ENCODE measurements around the gene TIMP1.

Gene TIMP1

GRCh38 chrX:47561659-47562151 lies 20.5 kb upstream of the TIMP1 start:
- H3K36me3 ChIP-seq = peaks cover 23% of the 10 kb centered on the region
- peaks cover 31% of the 10 kb centered on the region for H3K4me1 ChIP-seq
- peak overlapping the region; percentile 68 for H3K4me3 ChIP-seq
- H3K9me3 ChIP-seq = no peaks in the 10 kb centered on the region
- H3K9ac ChIP-seq = peak overlapping the region; percentile 83
- H3K4me2 ChIP-seq = peak overlapping the region; percentile 68
- TF ChIP-seq Cebpa-rat (IDR thresholded peaks at IDR 0.05) = no peak
- H3K27me3 ChIP-seq = peaks cover 15% of the 10 kb centered on the region; the same call in 1 of the 2 replicates
- peak overlapping the region; percentile 92; the same call in 1 of the 2 replicates for H3K27ac ChIP-seq
- peaks cover 46% of the 10 kb centered on the region for H4K20me1 ChIP-seq

DNA sequence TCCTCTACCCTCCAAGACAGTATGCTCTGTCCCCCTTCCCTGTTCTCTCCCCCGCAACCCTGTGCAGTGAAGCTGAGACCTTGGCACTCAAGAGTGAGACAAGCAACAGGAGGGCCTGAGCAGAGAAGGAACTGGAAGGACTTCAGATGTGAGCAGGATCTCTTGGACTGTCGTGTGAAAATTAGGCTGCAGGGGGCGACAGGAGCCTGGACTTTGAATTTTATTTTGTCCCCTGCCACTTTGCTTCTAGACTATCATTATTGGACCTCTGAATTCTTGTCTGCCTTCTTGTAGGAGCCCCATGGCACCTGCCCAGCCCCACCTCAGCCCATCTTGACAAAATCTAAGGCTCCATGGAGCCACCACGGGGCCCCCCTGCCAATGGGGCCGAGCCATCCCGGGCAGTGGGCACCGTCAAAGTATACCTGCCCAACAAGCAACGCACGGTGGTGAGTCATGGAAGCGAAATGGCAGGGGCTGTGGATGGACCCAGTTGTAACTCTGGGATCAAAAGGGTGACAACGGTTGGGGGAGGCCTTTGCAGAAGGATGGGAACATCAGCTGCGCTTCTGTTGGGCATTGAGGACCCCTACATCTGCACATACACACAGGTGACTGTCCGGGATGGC lies 19.5 kb upstream of the TIMP1 start:
- Histone ChIP-seq H3K4me3 (no peak overlapping the region), H3K4me1 (peaks cover 41% of the 10 kb centered on the region), H3K9me3 (no peaks in the 10 kb centered on the region), H3K36me3 (peaks cover 23% of the 10 kb centered on the region), H3K9ac (no peak overlapping the region), H3K27ac (no peak overlapping the region), H4K20me1 (peaks cover 57% of the 10 kb centered on the region), H3K4me2 (peak overlapping the region; percentile 68), H3K27me3 (0 out of 2 replicates have a peak, but pooled peaks cover 10% of the 10 kb centered on the region)
- TF ChIP-seq Cebpa-rat (IDR thresholded peaks at IDR 0.05) = no peak

GRCh38 chrX:47563801-47564315 lies 18.4 kb upstream of the TIMP1 start:
- Histone ChIP-seq H4K20me1 (peaks cover 66% of the 10 kb centered on the region), H3K4me2 (no peak overlapping the region), H3K4me1 (peaks cover 46% of the 10 kb centered on the region), H3K27ac (no peak overlapping the region), H3K27me3 (no peaks in the 10 kb centered on the region; the same call in 1 of the 2 replicates), H3K4me3 (no peak overlapping the region), H3K9me3 (no peaks in the 10 kb centered on the region), H3K36me3 (peaks cover 30% of the 10 kb centered on the region), H3K9ac (no peak overlapping the region)
- TF ChIP-seq Cebpa-rat (IDR thresholded peaks at IDR 0.05) = no peak

- no peak for TF ChIP-seq Cebpa-rat (IDR thresholded peaks at IDR 0.05)
- H3K36me3 ChIP-seq = peaks cover 37% of the 10 kb centered on the region
- H3K9me3 ChIP-seq = no peaks in the 10 kb centered on the region
- H3K27me3 ChIP-seq = no peaks in the 10 kb centered on the region; the same call in 1 of the 2 replicates
- H3K4me1 ChIP-seq = peaks cover 46% of the 10 kb centered on the region
- no peak overlapping the region for H3K4me3 ChIP-seq
- H3K4me2 ChIP-seq = no peak overlapping the region
- no peak overlapping the region for H3K9ac ChIP-seq
- H4K20me1 ChIP-seq = peaks cover 66% of the 10 kb centered on the region
- H3K27ac ChIP-seq = no peak overlapping the region
Observed at GRCh38 chrX:47564438-47565085, 17.7 kb upstream of the TIMP1 start.

- Histone ChIP-seq H4K20me1 (peaks cover 61% of the 10 kb centered on the region), H3K27me3 (no peaks in the 10 kb centered on the region; the same call in none of the 2 replicates), H3K9me3 (no peaks in the 10 kb centered on the region; the same call in 1 of the 2 replicates), H3K4me1 (peaks cover 49% of the 10 kb centered on the region), H3K36me3 (peaks cover 58% of the 10 kb centered on the region), H3K27ac (peak overlapping the region; percentile 48; the same call in 1 of the 2 replicates), H3K9ac (no peak overlapping the region), H3K4me3 (no peak overlapping the region), H3K4me2 (peak overlapping the region; percentile 70)
- TF ChIP-seq Cebpa-rat (IDR thresholded peaks at IDR 0.05) = no peak
Observed at GRCh38 chrX:47566841-47567240, 15.4 kb upstream of the TIMP1 start.

DNA sequence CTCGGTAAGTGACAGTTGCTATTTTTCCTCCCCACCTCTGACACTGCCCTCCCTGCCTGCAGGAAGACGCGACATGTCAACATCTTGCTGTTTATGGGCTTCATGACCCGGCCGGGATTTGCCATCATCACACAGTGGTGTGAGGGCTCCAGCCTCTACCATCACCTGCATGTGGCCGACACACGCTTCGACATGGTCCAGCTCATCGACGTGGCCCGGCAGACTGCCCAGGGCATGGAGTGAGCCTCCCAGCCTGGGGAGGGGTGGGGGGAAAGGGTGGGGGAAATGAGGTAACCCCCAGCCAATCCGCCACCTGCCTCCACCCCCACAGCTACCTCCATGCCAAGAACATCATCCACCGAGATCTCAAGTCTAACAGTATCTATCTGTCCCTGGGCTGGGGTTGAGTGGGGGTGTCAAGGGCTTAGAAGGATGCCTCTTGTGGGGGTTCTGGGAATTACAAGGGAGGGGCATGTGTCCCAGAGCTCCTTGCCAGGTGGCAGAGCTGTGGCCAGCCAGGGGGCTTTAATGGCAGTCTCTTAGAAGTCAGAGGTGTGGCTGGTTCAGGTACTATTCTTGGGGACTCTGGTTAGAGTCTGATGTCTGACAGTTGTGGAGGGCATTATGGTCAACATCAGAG lies 13.5 kb upstream of the TIMP1 start:
- no peaks in the 10 kb centered on the region; the same call in none of the 2 replicates for H3K27me3 ChIP-seq
- no peak overlapping the region for H3K4me2 ChIP-seq
- H3K4me3 ChIP-seq = no peak overlapping the region
- H3K27ac ChIP-seq = no peak overlapping the region
- peaks cover 54% of the 10 kb centered on the region for H3K4me1 ChIP-seq
- peaks cover 8% of the 10 kb centered on the region; the same call in 1 of the 2 replicates for H3K9me3 ChIP-seq
- peaks cover 42% of the 10 kb centered on the region for H4K20me1 ChIP-seq
- TF ChIP-seq Cebpa-rat (IDR thresholded peaks at IDR 0.05) = no peak
- H3K9ac ChIP-seq = no peak overlapping the region
- H3K36me3 ChIP-seq = peaks cover 50% of the 10 kb centered on the region

GRCh38 chrX:47570794-47571193 lies 11.4 kb upstream of the TIMP1 start:
- peaks cover 35% of the 10 kb centered on the region for H3K36me3 ChIP-seq
- H3K4me1 ChIP-seq = peaks cover 64% of the 10 kb centered on the region
- H3K9ac ChIP-seq = no peak overlapping the region

GRCh38 chrX:47571215-47571614 lies 11.0 kb upstream of the TIMP1 start:
- Histone ChIP-seq H3K27ac (no peak overlapping the region), H3K9me3 (peaks cover 8% of the 10 kb centered on the region; the same call in 1 of the 2 replicates), H3K4me2 (no peak overlapping the region), H3K9ac (no peak overlapping the region), H3K36me3 (peaks cover 35% of the 10 kb centered on the region), H3K4me3 (no peak overlapping the region), H3K4me1 (peaks cover 64% of the 10 kb centered on the region), H3K27me3 (no peaks in the 10 kb centered on the region; the same call in none of the 2 replicates), H4K20me1 (peaks cover 24% of the 10 kb centered on the region)
- no peak for TF ChIP-seq Cebpa-rat (IDR thresholded peaks at IDR 0.05)

More at GRCh38 chrX:47570794-47571193, 11.4 kb upstream of the TIMP1 start:
- TF ChIP-seq Cebpa-rat (IDR thresholded peaks at IDR 0.05) = no peak
- Histone ChIP-seq H4K20me1 (peaks cover 25% of the 10 kb centered on the region), H3K4me2 (no peak overlapping the region), H3K4me3 (no peak overlapping the region), H3K27me3 (no peaks in the 10 kb centered on the region; the same call in none of the 2 replicates), H3K9me3 (peaks cover 8% of the 10 kb centered on the region; the same call in 1 of the 2 replicates), H3K27ac (no peak overlapping the region)

DNA sequence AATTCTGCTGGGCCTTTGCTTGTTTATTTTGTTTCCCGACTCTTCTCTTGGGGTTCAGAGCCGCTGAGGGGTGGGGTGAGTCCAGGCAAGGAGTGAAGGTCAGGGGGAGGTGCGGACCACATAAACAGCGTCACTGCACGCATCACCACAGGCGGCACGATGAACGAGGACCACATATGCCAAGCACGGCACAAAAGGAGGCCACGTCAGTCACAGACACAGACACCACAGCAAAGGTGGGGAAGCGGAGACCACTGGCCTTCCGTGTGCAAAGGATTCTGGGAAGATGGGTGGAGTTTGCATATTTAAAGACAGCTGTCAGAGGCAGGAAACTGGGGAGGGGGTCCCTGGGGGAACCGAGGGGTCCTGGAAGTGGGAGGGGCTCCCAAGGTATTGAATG lies 10.3 kb upstream of the TIMP1 start:
- H3K9me3 ChIP-seq = peaks cover 8% of the 10 kb centered on the region; the same call in 1 of the 2 replicates
- H3K9ac ChIP-seq = no peak overlapping the region
- no peak overlapping the region for H3K4me3 ChIP-seq
- no peaks in the 10 kb centered on the region; the same call in none of the 2 replicates for H3K27me3 ChIP-seq
- H3K27ac ChIP-seq = no peak overlapping the region
- peaks cover 35% of the 10 kb centered on the region for H3K36me3 ChIP-seq
- peaks cover 57% of the 10 kb centered on the region for H3K4me1 ChIP-seq
- TF ChIP-seq Cebpa-rat (IDR thresholded peaks at IDR 0.05) = no peak
- H3K4me2 ChIP-seq = peak overlapping the region; percentile 78
- H4K20me1 ChIP-seq = peaks cover 17% of the 10 kb centered on the region
